ENCODE results near the gene UBASH3B.

DNA sequence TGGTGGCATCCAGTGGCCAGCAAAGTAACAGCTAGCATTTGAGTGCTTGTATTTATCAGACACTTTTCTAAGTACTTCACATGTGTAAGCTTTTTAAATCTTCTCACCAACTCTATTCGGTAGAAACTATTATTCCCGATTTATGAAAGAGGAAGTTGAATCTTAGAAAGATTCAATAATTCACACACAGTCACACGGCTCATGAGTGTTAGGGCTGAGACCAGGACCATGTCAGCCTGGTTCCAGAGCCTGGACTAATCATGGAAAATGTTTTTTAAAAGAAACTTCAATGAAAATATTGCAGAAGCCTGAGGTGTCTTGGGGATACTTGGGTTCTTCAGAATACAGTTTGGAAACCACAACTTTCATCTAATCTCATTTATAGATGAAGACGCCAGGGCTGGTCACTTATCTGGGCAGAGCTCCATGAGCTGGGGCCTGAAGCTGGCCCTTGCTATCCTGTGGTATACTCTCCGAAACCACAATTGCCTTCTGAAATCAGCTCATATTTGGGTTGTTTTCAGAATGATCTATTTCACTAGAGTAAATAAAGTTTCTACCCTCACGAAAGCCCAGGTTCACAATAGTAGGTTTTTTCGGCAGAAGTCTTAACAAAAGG is 178.4 kb downstream of the UBASH3B start:
- TF ChIP-seq, protein P1, sequence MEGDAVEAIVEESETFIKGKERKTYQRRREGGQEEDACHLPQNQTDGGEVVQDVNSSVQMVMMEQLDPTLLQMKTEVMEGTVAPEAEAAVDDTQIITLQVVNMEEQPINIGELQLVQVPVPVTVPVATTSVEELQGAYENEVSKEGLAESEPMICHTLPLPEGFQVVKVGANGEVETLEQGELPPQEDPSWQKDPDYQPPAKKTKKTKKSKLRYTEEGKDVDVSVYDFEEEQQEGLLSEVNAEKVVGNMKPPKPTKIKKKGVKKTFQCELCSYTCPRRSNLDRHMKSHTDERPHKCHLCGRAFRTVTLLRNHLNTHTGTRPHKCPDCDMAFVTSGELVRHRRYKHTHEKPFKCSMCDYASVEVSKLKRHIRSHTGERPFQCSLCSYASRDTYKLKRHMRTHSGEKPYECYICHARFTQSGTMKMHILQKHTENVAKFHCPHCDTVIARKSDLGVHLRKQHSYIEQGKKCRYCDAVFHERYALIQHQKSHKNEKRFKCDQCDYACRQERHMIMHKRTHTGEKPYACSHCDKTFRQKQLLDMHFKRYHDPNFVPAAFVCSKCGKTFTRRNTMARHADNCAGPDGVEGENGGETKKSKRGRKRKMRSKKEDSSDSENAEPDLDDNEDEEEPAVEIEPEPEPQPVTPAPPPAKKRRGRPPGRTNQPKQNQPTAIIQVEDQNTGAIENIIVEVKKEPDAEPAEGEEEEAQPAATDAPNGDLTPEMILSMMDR (conservative IDR thresholded peaks at IDR 0.05), result no peak
- no peak for TF ChIP-seq EZH2 (IDR thresholded peaks at IDR 0.05; ENCODE audit: low read depth)

All from PC-9 (cell line).